GM12801 (cell line): ENCODE data around the gene RAB30.

Experiments used
- CTCF ChIP-seq: IDR thresholded peaks from one replicate; pipeline ENCODE4 v1.5.1; 2011; ENCODE audit warnings: control low read depth; ENCODE audit not compliant: insufficient read length; ENCODE audit errors: extremely low read depth

Gene RAB30

GRCh38 chr11:82936261-82936660 is 135.4 kb downstream of the RAB30 start:
- TF ChIP-seq CTCF = no peak

- TF ChIP-seq CTCF = no peak
Measured at GRCh38 chr11:82932564-82932963, 139.1 kb downstream of the RAB30 start.

DNA sequence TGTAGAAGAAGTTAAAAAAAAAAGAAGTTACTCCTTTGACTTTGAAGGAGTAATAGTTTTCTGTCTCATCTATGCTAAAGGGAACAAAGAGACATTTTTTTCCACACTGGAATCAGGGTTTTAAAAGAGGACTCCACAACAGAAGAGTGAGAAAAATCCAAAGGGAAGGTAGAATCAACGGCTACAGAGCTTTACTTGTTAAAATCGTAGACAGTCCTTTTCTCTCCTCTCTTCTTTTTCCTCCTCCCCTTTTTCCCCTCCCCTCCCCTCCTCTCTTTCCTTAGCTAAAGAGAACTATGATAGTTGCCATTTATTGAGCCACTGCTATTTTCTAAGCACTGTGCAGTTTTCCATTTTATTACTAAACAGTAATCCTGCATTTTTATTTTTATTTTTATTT is 141.0 kb downstream of the RAB30 start:
- no peak for TF ChIP-seq CTCF

GRCh38 chr11:82930229-82930628 is 141.5 kb downstream of the RAB30 start:
- no peak for TF ChIP-seq CTCF

GRCh38 chr11:82929121-82929520 is 142.6 kb downstream of the RAB30 start:
- TF ChIP-seq CTCF = no peak

- no peak for TF ChIP-seq CTCF
Measured at GRCh38 chr11:82927264-82927880, 144.3 kb downstream of the RAB30 start.

GRCh38 chr11:82924522-82925224 is 147.0 kb downstream of the RAB30 start:
- TF ChIP-seq CTCF = no peak
